HG03442 (cell line): ENCODE measurements around the gene ITSN1.
"Not testable (repeated sequence)": the region's sequence is repeated elsewhere in the genome, so short reads cannot be mapped to it uniquely, and the experiment has no call there.

Source experiments
- ATAC-seq: cut with Tn5 transposase; IDR thresholded peaks from one replicate; pipeline ENCODE4 v1.9.1; 2021; ENCODE audit warnings: mild to moderate bottlenecking, moderate library complexity; ENCODE audit not compliant: unreplicated experiment

The ITSN1 gene

DNA sequence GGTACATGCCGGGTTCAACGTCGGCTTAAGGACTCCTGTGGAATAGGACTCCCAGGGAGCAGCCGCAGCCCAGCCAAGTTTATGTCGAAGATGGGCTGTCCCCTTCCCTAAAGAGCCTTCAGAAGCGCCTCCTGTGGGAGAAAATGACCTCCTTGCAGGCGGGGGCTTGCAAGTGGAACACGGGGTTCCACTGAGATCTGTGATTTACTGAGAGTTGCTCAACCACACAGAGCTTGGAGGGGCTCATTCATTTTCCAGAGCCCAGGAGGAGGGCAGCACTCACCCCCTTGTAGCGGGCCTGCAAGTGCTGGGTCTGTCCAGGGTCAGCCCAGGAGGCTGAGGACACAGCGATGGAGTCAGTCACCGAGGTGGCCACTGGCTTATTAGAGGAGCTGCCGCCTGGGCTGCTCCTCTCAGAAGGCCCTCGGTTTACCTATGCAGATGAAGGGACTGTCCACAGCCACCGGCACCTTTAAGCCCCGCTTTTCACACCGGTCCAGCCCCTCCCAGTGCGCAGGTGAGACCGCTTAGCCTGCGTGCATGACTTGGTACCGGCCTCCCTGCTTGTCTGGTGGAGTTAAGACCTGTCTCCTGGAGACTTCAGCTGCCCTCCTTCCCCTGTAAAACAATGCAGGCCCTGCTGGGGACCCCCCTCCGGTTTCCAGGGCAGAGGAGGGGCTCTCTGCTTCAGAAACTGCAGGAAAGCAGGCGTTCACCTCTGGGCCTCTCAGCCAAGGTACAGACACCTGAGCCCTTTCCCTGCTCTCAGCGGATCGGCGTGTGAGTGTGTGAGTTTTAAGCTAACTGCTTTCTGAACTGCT lies 215.8 kb downstream of the ITSN1 start:
- no peak for ATAC-seq

GRCh38 chr21:33858667-33859372 lies 216.5 kb downstream of the ITSN1 start:
- ATAC-seq: no peak

- ATAC-seq: no peak
These were observed 217.2 kb downstream of the ITSN1 start for GRCh38 chr21:33859373-33860102.

DNA sequence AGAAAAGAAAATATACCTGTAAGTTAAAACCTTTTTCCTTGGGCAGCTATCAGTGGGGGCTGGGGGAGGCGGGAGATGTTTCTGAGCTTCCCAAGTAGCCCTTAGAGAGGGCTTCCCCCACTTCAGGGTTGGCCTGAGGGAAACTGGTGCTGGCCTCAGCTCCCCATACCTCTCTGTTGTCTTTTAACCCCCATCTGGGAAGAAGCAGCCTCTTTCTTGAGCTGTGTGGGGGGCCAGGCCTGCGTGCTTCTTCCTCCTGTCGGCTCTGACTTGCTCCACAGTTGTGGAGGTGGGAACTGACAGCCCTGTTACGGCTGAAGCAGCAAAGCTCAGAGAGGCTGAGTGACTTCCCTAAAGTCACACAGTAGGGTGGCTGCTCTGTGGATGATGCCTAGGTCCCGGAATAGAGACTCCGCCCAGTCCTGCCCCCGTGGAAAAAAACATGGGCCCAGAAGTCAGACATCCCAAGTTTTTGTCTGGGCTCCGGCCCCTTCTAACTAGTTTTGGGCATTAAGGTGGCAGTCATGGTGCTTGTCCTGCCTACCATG lies 218.1 kb downstream of the ITSN1 start:
- ATAC-seq: no peak

- no peak for ATAC-seq
These were observed 218.8 kb downstream of the ITSN1 start for GRCh38 chr21:33861125-33861524.

GRCh38 chr21:33863191-33863590 lies 220.9 kb downstream of the ITSN1 start:
- not testable (repeated sequence) for ATAC-seq

GRCh38 chr21:33864150-33864549 lies 221.8 kb downstream of the ITSN1 start:
- ATAC-seq: no peak

DNA sequence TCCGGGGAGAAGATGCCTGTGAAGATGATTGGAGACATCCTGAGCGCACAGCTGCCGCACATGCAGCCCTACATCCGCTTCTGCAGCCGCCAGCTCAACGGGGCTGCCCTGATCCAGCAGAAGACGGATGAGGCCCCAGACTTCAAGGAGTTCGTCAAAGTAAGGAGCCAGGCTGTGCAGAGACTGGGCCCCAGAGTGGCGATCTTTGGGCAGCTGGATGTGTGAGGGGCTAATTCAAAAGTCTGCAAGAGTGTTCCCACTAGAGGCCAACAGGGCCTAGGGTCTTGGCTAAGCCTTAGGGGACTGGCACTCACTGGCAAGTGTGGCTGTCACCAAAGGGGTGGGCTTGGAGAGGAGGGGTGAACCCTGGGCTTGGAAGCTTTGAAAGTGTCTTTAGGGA lies 222.9 kb downstream of the ITSN1 start:
- no peak for ATAC-seq

GRCh38 chr21:33865996-33866575 lies 223.8 kb downstream of the ITSN1 start:
- no peak for ATAC-seq

- no peak for ATAC-seq
These were observed 224.5 kb downstream of the ITSN1 start for GRCh38 chr21:33866826-33867225.

GRCh38 chr21:33867868-33868267 lies 225.6 kb downstream of the ITSN1 start:
- not testable (repeated sequence) for ATAC-seq

GRCh38 chr21:33869873-33870272 lies 227.6 kb downstream of the ITSN1 start:
- ATAC-seq: no peak

DNA sequence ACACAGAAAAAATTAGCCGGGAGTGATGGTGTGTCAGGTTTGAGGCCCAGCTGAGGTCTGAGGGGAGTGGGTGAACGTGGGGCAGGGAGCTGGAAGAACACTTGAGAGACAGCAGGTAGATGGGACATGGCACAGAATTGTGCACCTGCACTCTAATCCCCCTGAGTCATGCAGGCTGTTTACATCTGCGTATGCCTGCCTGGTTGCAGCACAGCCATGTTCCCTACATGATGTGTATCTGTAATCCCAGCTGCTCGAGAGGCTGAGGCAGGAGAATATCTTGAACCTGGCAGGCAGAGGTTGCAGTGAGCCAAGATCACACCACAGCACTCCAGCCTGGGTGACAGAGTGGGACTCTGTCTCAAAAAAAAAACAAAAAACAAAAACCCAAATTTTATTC lies 228.5 kb downstream of the ITSN1 start:
- ATAC-seq: no peak

GRCh38 chr21:33871171-33871570 lies 228.9 kb downstream of the ITSN1 start:
- ATAC-seq: no peak

DNA sequence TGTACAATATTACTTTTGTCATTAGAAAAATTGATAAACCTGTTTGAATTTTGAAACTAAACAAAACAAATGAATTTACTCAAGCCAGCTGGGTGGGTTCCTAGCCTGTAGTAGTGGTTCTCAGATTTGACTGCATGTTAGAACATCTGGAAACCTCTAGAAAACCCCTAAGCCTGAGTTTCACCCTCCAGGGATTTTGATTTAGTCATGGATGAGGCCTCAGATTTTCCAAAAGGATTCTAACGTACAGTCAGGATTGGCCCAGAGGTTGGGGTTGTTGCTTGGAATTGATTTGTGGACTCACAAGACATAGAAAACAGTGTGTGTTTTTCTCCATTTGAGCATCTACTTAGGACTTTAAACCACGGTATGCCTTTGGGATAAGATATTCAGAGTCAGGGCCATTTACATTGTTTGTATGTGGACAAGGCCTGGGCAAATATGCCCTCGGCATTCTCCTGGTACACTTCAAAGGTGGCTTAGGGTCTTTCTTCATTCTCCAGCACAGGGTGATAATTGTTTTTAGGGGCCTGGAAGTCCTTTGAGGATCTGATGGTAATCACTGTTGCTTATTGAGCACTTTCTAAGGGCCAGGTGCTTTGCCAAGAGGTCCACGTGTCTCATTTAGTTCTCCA lies 230.7 kb downstream of the ITSN1 start:
- ATAC-seq: no peak

- ATAC-seq: no peak
These were observed 231.9 kb downstream of the ITSN1 start for GRCh38 chr21:33874161-33874560.

DNA sequence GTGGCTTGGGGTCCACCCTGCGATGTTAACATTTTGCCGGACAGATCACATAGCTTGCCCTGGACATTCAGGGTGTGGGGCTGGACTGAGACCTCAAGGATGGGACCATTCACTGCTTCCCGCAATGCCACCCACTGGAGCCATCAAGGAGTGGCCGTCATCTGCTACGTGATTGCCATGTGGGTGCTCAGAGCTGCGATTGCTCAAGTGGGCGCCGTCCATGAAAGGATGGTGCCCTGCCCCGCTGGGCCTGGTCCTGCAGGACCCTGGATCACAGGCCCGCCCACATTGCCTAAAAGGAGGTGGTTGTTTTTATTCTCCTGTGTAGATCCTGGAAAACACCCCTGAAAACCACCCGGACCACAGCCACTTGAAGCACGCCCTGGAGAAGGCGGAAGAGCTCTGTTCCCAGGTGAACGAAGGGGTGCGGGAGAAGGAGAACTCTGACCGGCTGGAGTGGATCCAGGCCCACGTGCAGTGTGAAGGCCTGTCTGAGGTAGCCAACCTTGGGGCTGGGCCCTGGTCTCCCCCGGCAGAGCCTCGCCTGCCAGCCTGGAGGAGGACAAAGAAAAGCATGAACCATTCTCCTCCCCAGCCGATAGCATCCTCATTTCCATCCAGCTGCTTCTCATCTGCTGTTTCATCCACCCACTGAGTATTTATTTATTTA lies 232.9 kb downstream of the ITSN1 start:
- no peak for ATAC-seq

- no peak for ATAC-seq
These were observed 236.5 kb downstream of the ITSN1 start for GRCh38 chr21:33878824-33879223.

DNA sequence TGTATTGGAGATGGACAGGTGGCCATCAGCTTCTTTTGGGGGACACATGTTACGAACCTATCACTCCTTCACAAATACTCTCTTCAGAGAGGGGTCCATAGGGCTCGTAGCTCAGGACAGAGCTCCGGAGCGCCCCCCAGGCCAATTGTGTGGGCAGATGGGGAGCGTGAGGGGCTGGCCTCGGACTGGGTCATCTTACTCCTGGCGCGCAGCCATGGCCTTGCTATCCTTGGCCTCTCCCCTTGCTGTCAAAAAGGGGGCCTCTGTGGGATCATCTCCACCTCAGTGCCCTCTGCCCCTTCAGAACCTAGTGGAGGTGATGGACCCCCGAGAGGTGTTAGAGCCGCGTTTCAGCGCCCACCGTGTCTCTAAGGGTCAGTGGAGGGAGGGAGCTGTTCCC lies 238.3 kb downstream of the ITSN1 start:
- no peak for ATAC-seq
